ENCODE data around the gene SORBS1.

SORBS1 gene

GRCh38 chr10:95382596-95382995, 178.6 kb downstream of the SORBS1 start:
- no peak for TF ChIP-seq CTCF (conservative IDR thresholded peaks at IDR 0.05)
- H3K27ac ChIP-seq = no peak overlapping the region

GRCh38 chr10:95382174-95382573, 179.0 kb downstream of the SORBS1 start:
- TF ChIP-seq CTCF (conservative IDR thresholded peaks at IDR 0.05) = no peak
- H3K27ac ChIP-seq = no peak overlapping the region

- no peak for TF ChIP-seq CTCF (conservative IDR thresholded peaks at IDR 0.05)
- no peak overlapping the region for H3K27ac ChIP-seq
Measured at GRCh38 chr10:95377950-95378349, 183.2 kb downstream of the SORBS1 start.

- H3K27ac ChIP-seq = no peak overlapping the region
- no peak for TF ChIP-seq CTCF (conservative IDR thresholded peaks at IDR 0.05)
Measured at GRCh38 chr10:95375418-95375817, 185.8 kb downstream of the SORBS1 start.

GRCh38 chr10:95374597-95375209, 186.5 kb downstream of the SORBS1 start:
- H3K27ac ChIP-seq = no peak overlapping the region
- peak; percentile 93 for TF ChIP-seq CTCF (conservative IDR thresholded peaks at IDR 0.05)

- no peak overlapping the region for H3K27ac ChIP-seq
Measured at GRCh38 chr10:95373660-95374059, 187.5 kb downstream of the SORBS1 start.

GRCh38 chr10:95364342-95364741, 196.8 kb downstream of the SORBS1 start:
- TF ChIP-seq CTCF (conservative IDR thresholded peaks at IDR 0.05) = no peak
- H3K27ac ChIP-seq = no peak overlapping the region

More at GRCh38 chr10:95373660-95374059, 187.5 kb downstream of the SORBS1 start:
- no peak for TF ChIP-seq CTCF (conservative IDR thresholded peaks at IDR 0.05)
